ENCODE results near the gene COQ8A.

Gene COQ8A

DNA sequence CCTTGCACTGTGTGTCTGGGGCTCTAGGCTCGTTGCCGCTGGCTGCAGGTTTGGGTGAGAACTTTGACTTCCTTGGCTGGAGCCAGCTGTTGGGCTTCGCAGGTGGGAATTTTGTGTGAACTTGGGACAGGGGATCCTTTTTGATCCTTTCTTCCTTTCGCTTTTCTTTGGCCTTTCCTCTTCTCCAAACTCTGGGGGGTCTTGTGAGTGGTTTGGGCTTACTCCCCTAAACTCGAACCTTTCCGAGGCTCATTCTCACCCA is 643 bp downstream of the COQ8A start:
- no peak for TF ChIP-seq TAF1 (IDR thresholded peaks at IDR 0.05; ENCODE audit: low read depth)
- TF ChIP-seq NFIC (IDR thresholded peaks at IDR 0.05), result no peak
- no peak for TF ChIP-seq YY1 (IDR thresholded peaks at IDR 0.05; ENCODE audit: low read depth)
- no peak for TF ChIP-seq USF1 (IDR thresholded peaks at IDR 0.05)
- no peak for TF ChIP-seq TEAD4 (IDR thresholded peaks at IDR 0.05)
- no peak for TF ChIP-seq FOXM1 (IDR thresholded peaks at IDR 0.05; ENCODE audit: borderline replicate concordance, low read depth)
- TF ChIP-seq CREB1 (IDR thresholded peaks at IDR 0.05; ENCODE audit: low read depth), result no peak
- no peak for TF ChIP-seq CEBPB (IDR thresholded peaks at IDR 0.05)
- no peak for TF ChIP-seq EGR1 (IDR thresholded peaks at IDR 0.05)
- TF ChIP-seq TCF12 (IDR thresholded peaks at IDR 0.05; ENCODE audit: low read depth), result no peak
- no peak for TF ChIP-seq ZBTB7A (IDR thresholded peaks at IDR 0.05; ENCODE audit: low read depth)

DNA sequence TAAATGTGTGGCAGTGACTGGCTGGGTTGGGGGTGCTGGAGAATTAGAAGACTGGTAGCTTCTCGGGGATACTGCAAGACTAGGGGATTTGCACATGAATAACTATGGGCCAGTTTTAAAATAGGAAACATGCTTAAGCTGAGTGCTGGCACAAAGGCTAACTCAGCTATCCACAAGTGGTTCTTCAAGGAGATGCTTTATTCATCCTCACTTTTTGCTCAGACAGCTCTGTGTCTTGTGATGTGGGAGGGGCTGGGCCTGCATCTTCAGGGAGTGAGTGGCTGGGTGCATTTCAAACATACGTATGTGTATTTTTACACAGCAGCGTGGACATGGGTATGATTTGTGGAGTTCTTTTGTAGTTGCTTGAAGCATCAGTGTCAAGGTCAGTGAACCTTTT is 2.3 kb downstream of the COQ8A start:
- TF ChIP-seq, protein P1, sequence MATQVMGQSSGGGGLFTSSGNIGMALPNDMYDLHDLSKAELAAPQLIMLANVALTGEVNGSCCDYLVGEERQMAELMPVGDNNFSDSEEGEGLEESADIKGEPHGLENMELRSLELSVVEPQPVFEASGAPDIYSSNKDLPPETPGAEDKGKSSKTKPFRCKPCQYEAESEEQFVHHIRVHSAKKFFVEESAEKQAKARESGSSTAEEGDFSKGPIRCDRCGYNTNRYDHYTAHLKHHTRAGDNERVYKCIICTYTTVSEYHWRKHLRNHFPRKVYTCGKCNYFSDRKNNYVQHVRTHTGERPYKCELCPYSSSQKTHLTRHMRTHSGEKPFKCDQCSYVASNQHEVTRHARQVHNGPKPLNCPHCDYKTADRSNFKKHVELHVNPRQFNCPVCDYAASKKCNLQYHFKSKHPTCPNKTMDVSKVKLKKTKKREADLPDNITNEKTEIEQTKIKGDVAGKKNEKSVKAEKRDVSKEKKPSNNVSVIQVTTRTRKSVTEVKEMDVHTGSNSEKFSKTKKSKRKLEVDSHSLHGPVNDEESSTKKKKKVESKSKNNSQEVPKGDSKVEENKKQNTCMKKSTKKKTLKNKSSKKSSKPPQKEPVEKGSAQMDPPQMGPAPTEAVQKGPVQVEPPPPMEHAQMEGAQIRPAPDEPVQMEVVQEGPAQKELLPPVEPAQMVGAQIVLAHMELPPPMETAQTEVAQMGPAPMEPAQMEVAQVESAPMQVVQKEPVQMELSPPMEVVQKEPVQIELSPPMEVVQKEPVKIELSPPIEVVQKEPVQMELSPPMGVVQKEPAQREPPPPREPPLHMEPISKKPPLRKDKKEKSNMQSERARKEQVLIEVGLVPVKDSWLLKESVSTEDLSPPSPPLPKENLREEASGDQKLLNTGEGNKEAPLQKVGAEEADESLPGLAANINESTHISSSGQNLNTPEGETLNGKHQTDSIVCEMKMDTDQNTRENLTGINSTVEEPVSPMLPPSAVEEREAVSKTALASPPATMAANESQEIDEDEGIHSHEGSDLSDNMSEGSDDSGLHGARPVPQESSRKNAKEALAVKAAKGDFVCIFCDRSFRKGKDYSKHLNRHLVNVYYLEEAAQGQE (IDR thresholded peaks at IDR 0.05; ENCODE audit: low read depth), result no peak
- no peak for TF ChIP-seq USF1 (IDR thresholded peaks at IDR 0.05)
- no peak for TF ChIP-seq TEAD4 (IDR thresholded peaks at IDR 0.05)

- TF ChIP-seq, protein P1 (IDR thresholded peaks at IDR 0.05; ENCODE audit: low read depth), result no peak
- TF ChIP-seq MAX (IDR thresholded peaks at IDR 0.05) (no peak), RAD21 (IDR thresholded peaks at IDR 0.05; ENCODE audit: low read depth) (no peak), CEBPB (IDR thresholded peaks at IDR 0.05) (no peak), EP300 (IDR thresholded peaks at IDR 0.05; ENCODE audit: borderline replicate concordance) (no peak), TCF12 (IDR thresholded peaks at IDR 0.05; ENCODE audit: low read depth) (no peak), USF1 (IDR thresholded peaks at IDR 0.05) (no peak), TEAD4 (IDR thresholded peaks at IDR 0.05) (no peak), ZBTB7A (IDR thresholded peaks at IDR 0.05; ENCODE audit: low read depth) (no peak)
These were observed 3.1 kb downstream of the COQ8A start for GRCh38 chr1:226943156-226943555.

DNA sequence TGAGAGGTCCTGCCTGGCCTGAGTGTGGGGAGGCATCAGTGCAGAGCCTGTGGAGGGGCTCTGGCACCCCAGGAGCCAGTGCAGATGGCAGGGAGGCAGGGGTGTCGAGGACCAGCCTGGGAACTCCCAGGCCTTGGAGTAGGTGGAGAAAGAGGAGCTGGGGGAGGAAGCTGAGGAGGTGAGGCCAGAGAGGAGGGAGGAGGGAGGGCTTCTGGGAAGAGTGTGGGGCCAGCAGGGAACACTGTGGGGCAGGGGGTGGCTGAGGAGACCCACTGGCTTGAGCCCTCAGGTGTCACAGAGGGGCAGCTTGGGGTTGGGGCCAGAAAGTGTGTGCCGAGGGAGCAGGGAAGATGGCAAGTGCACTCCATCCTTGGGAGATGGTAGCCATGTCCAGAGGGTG is 3.8 kb downstream of the COQ8A start:
- TF ChIP-seq CEBPB (IDR thresholded peaks at IDR 0.05) (no peak), EP300 (IDR thresholded peaks at IDR 0.05; ENCODE audit: borderline replicate concordance) (no peak), TEAD4 (IDR thresholded peaks at IDR 0.05) (no peak), CREB1 (IDR thresholded peaks at IDR 0.05; ENCODE audit: low read depth) (no peak), TAF1 (IDR thresholded peaks at IDR 0.05; ENCODE audit: low read depth) (no peak)
- TF ChIP-seq, protein P1 (IDR thresholded peaks at IDR 0.05; ENCODE audit: low read depth), result no peak

DNA sequence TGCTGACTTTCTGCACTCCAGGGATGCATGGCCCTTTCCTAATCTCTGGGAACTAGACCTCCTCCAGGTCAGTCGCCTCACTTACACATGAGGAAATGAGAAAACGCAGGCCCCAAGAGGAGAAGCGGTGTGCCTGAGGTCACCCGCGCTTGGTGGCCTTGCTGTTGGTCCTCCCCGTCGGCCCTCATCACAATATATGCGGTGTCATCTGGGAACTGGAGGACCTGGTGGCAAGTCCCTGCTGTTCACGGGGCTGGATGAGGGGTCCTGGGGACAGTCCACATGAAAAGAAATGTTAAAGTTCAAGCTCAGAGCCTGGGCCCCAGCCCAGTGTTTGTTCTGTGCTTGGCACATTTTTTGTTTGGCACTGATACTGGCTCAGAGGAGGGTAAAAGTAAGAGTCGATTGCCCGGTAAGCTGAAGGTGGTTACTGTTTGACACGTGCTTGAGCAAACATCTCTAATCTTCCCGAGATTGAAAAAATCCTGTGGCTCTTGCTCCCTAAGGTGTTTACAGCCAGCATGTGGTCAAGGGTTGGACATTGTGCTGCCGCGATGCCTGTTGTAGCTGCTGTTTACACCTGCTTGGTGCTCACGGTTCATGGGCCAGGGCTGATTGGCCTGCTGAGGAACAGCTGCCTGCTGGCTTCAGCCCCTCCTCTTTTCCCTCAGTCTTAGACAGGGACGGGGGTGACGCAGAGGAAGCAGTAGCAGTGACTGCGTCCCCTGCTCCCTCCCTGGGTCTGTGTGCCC is 5.2 kb downstream of the COQ8A start:
- TF ChIP-seq EP300 (IDR thresholded peaks at IDR 0.05; ENCODE audit: borderline replicate concordance) (no peak), TEAD4 (IDR thresholded peaks at IDR 0.05) (no peak), ZBTB7A (IDR thresholded peaks at IDR 0.05; ENCODE audit: low read depth) (no peak), FOXM1 (IDR thresholded peaks at IDR 0.05; ENCODE audit: borderline replicate concordance, low read depth) (no peak), RAD21 (IDR thresholded peaks at IDR 0.05; ENCODE audit: low read depth) (no peak), NFIC (IDR thresholded peaks at IDR 0.05) (no peak), MAX (IDR thresholded peaks at IDR 0.05) (no peak)

All from Ishikawa (cell line).